Left hindlimb (tissue), 1 donor: ENCODE results near the gene IMPACT.

ENCODE experiments used
- DNase-seq: peaks from one replicate; pipeline ENCODE4 v3.0.0-alpha.2; 2018

IMPACT gene, protein sequence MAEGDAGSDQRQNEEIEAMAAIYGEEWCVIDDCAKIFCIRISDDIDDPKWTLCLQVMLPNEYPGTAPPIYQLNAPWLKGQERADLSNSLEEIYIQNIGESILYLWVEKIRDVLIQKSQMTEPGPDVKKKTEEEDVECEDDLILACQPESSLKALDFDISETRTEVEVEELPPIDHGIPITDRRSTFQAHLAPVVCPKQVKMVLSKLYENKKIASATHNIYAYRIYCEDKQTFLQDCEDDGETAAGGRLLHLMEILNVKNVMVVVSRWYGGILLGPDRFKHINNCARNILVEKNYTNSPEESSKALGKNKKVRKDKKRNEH

DNA sequence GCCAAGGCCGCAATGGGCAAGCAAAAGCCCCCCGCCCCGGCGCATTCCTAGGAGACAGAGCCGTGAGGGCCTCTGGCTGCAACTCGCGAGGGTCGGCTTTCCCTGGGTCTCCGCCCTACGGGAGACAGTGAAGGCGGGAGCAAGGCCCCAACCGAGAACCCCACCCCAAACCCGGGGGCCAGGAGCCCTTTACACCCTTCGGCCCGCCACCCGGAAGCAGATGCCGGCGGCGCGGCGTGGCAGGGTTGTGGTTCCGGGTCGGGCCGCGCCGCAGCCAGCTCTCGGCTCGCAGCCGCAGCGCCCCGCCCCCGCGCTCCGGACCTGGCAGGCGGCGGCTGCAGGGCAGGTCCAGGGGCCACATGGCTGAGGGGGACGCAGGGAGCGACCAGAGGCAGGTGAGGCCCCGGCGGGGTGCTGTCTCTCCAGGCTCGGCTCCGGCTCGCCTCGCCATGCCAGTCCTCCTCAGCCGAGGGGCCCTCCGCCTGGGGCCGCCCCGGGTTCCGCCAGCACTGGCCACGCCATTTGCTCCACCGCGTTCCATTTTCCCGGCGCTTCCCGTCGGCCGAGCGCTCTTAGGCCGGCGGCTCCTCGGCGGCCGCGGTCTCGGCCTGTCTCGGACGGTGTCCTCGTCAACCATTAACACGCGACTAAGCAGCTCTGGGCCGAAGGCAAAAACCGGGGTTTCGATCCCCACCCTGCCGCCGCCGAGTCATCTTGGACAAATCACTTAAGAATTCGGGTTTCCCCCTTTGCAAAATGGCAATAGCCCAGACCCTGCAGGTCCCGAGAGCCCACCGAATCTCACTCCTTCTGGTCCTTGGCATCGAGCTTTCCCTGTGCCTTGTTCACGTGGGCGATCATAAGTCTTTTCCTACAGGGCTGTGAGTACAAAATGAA, at the start of gene IMPACT:
Gene IMPACT (plus strand): TSS at position 273 of the 897 bp plus-strand sequence. CDS start 87 bp downstream, at position 360.
- DNase-seq: peak; percentile 91

DNA sequence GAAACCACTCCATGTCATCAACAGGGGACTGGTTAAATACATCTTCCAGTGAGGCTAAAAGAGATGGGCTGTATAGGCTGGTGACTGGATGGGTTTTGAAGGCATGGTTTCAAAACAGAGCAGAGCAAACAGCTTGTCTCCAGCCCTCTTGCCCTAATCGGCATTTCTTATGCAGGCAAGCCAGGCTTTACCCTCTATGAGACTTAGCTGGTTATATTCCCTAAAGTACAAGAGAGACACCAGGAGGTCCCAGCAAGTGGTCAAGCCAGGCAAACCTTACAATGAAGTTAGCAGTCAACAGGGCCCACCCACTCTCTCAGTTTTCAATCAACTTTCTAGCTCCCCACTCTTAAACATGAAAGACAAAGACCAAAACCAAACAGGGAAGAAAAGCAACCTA, 47.9 kb upstream of the IMPACT start:
- no peak for DNase-seq

DNA sequence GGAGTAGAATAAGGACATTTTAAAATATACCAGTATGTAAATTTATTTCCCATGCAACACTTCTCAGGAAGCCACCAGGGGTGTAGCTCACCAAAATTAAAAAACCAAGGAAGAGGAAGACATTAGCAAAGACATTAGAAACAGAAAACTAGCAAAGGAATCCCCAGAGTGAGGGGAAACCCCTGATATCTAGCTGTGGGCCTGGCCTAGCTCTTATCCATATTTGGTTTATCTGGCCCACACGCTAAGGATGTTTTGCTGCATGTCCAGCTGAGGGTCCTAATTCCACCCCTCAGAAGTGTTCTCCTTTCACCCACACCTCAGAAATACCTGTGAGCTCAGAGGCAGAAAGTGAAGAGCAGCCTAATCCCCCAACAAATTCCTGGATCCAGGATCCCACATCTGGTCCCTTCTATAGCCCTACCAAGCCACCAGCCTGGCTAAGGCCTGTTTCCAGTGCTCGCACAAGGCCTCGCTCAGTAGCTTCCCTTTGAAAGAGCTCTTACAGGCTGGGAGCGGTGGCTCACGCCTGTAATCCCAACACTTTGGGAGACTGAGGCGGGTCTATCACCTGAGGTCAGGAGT, 46.2 kb upstream of the IMPACT start:
- DNase-seq: no peak

GRCh38 chr18:24381126-24381525, 45.3 kb upstream of the IMPACT start:
- no peak for DNase-seq

- no peak for DNase-seq
Measured at GRCh38 chr18:24386681-24387080, 39.8 kb upstream of the IMPACT start.

GRCh38 chr18:24388957-24389356, 37.5 kb upstream of the IMPACT start:
- DNase-seq: no peak

- no peak for DNase-seq
Measured at GRCh38 chr18:24395049-24395795, 31.2 kb upstream of the IMPACT start.

GRCh38 chr18:24396082-24396633, 30.3 kb upstream of the IMPACT start:
- no peak for DNase-seq

DNA sequence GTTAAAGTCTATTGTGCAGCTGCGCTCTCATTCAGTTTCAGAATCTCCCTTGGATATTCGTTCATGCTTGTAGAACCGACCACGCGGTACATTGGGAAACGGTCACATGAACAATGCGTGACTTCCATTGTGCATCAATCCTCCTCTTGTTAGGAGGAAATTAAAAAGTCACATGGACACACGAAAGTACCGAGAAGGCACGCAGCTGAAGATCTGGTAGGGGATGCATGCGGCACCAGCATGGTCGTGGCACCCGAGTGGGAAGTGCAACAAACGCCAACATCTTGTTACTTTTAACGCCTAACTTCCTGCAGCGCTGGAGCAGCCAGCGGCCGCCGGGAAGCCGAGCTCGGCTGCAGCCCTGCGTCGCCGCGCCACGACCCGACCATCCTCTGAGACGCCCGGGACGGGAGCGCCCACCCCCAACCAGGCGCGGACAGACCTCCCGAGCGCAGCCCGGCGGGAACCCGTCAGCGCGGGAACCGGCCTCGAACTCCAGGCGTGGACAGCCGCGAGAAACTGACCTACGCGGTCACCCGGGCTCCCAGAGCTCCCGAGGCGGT, 29.3 kb upstream of the IMPACT start:
- peak; percentile 65 for DNase-seq

- DNase-seq: peak; percentile 96
Measured at GRCh38 chr18:24397694-24398368, 28.6 kb upstream of the IMPACT start, which contains the start of gene OSBPL1A. Gene OSBPL1A (minus strand): TSS chr18:24397824. CDS start chr18:24377533, 20,291 bp downstream.

DNA sequence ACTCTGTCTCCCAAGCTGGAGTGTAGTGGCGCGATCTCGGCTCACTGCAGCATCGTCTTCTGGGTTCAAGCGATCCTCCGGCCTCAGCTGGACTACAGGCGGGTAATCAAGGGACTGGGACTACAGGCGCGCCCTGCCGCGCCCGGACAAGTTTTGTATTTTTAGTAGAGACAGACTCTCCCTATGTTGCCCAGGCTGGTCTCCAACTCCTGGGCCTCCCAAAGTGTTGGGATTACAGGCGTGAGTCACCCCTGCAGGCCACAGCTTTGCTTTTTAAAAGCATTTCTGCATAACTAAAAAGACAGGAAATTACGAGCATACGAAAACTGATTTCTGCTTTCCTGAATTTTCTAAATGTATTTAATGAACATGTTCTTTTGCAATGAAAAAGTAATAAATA, 27.9 kb upstream of the IMPACT start:
- DNase-seq: peak; percentile 36

- DNase-seq: no peak
Measured at GRCh38 chr18:24400587-24400986, 25.9 kb upstream of the IMPACT start.

- no peak for DNase-seq
Measured at GRCh38 chr18:24402209-24402785, 24.2 kb upstream of the IMPACT start.

DNA sequence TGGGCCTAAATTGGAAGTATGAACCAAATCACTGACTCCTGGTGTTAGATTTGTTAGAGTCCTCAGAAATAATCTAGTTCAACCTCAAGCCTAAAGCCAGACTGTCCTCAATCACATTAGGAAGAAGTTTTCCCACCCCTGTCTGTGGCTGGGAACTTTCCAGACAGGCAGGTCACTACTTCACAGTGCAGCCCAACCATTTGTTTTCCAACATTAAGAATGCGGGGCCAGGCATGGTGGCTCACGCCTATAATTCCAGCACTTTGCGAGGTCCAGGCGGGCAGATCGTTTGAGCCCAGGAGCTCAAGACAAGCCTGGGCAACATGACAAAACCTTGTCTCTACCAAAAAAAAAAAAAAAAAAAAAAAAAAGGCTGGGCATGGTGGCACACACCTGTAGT, 23.4 kb upstream of the IMPACT start:
- no peak for DNase-seq

GRCh38 chr18:24404591-24404990, 21.9 kb upstream of the IMPACT start:
- DNase-seq: no peak

DNA sequence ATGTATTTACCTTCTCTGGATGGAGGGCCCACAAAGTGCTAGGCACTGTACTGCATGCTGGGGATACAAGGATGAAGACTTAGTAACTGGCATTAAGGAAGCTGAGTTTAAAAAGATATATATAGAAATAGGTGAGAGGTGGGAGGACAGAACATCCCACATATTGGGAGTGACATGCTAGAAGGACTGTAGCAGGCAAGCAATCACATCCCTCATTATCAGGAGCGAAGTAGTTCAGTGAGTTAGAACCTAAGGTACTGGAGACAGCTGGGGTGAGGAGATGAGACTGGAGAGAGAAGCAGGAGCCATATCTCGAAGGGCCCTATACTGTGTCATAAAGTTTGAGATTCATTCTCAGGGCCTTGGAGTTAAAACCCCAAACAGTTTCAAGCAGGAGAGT, 18.0 kb upstream of the IMPACT start:
- no peak for DNase-seq

DNA sequence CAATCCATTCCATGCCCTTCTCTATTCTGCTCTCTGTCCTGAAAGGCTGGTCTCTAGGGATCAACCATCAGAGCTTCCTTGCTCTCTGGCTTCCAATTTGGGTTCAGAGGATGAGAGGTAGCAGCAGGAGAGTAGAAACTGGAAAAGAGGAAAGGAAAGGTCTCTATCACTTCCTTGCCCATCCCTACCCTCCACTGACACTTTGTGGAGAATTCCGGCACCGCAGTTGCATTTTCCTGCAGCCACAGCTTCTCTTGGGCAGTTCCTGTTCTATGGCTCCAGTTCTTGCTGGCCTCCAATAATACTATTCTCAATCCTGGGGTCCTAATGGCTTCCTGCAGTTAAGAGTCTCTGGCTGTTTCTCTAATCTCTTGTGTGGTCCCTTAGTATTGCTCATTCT, 13.3 kb upstream of the IMPACT start:
- no peak for DNase-seq

DNA sequence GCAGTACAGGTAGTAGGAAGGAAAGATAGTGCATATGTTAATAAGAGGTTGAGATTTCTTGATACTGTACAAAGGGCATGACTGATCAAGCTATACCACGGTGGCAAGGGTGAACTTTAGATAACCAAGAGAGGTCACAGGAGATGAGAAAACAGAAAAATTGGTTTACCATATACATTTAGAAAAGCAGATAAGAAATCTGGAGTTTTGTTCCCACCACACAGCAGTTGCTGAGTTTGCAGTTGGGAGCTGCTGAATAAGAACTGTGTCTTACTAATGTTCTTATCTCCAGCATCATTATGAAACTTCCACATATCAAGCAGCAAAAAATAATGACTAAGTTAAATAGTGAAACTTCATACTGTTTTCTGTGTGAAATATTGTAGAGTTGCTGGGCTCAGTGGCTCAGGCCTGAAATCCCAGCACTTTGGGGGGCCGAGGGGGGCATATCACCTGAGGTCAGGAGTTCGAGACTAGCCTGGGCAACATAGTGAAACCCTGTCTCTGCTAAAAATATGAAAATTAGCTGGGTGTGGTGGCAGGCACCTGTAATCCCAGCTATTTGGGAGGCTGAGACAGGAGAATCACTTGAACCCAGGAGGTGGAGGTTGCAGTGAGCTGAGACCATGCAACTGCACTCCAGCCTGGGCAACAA, 12.0 kb upstream of the IMPACT start:
- DNase-seq: no peak

DNA sequence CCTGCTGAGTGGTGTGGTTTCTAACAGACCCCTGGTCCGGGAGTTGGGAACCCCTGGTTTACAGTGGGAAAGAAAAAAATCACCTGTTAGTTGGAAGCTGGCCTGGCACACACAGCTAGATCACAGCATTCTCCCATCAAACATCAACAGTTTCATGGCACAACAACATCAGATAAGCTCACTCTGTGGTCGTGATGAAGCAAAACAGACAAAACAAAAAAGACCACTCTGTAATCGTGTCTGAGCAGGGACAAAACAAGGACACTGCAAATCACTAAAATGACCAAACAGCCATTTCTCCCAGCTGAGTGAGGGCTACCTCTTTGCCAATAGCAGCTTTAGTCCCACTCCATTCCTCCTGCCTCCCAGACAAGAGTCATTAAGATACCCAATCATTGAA, 9.0 kb upstream of the IMPACT start:
- DNase-seq: no peak

GRCh38 chr18:24420551-24420950, 5.9 kb upstream of the IMPACT start:
- DNase-seq: no peak

- DNase-seq: no peak
Measured at GRCh38 chr18:24421831-24422230, 4.6 kb upstream of the IMPACT start.
